NCI-H1417 (cell line): ENCODE measurements around the gene LACC1.
A peak's percentile ranks its signal among the peaks of the same experiment; 100 is the strongest.

Source experiments
- DNase-seq, 3 experiments: peaks; one replicate each; lab custom pipeline; 2025; lab: John Stamatoyannopoulos, UW

Gene LACC1

GRCh38 chr13:43884222-43884621 is 4.5 kb downstream of the LACC1 start:
- DNase-seq, result no peak

GRCh38 chr13:43894438-43894837 is 14.7 kb downstream of the LACC1 start:
- DNase-seq, result no peak

- no peak for DNase-seq
Observed at GRCh38 chr13:43895940-43896339, 16.2 kb downstream of the LACC1 start.

GRCh38 chr13:43905435-43906031 is 25.8 kb downstream of the LACC1 start:
- DNase-seq, result peak; percentile 25 to 80 (median 65)

GRCh38 chr13:43908156-43909126 is 28.7 kb downstream of the LACC1 start:
- peak; percentile 9 to 69 (median 39) for DNase-seq

DNA sequence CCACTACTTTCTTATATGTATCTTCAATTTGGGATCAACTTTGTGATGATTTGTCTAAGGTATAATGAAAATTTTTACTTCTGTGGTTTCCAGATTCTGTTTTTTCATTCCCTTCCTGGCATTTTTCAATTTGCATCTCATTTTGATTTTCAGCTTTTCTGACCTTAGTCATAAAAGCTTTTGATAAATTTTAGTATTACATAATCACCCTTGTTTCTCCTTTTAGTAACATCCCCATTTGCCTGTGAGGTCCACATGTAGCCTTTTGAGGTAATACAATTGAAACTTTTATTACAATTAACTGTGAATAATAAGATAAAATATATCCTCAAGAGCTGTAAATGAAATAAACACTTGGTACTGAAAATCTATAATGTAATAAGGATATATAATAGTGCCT is 31.2 kb downstream of the LACC1 start:
- no peak for DNase-seq

DNA sequence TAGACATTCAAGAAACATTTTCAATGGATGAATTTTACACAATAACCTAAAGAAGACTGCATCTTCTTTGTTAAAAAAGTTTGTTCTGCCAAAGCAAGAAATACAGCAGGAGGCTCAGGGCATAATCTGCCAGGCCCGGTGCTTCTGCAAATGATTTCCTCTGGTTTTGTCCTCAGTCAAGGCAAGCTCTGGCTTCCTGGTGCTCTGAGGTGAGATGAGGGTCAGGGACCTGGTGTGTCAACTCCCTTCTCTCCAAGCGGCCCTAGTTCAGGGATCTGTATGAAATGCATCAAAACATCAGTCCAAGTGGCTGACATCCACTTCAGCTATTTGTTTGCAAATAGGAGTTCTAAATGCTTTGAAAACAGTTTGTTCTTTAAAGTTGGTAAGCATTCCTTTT is 31.6 kb downstream of the LACC1 start:
- peak in 1 of 3 experiments; percentile 8 for DNase-seq

DNA sequence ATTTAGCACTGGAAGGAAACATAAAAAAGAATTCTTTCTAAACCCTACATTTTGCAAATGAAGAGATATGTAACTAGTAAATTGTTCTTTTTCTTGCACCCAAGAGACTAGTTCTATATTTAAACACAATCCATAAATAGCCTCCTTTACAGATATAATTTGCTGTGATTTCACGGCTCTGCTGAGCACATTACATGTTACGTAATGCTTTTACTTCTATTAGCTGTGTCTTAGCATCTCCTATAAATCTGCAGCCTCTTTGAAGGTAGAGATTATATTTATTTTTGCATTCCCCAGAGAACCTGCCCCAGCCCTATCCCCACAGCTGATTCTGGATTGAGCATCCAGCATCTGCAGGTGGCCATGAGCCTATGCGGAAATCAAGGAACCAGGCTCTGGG is 32.2 kb downstream of the LACC1 start:
- no peak for DNase-seq

- DNase-seq, result no peak
Observed at GRCh38 chr13:43915451-43915850, 35.7 kb downstream of the LACC1 start.

DNA sequence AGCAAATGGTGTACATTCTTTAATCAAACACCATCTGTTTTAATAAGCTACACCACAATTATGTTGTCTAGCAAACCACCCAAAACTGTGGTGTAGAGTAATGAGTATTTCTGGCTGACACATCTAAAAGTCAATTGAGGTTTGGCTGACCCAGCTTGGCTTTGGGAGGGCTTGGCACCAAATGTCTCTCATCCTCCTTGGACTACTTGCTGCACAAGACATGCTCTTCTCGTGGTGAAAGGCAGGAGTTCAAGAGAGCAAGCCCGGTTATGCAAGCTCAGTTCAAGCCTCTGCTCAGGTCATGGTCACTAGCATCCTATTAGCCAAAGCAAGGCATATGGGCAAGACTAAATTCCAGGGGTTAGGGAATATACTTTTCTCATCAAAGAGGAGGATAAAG is 37.1 kb downstream of the LACC1 start:
- no peak for DNase-seq

GRCh38 chr13:43918636-43919035 is 38.9 kb downstream of the LACC1 start:
- DNase-seq, result no peak

- no peak for DNase-seq
Observed at GRCh38 chr13:43920965-43921674, 41.4 kb downstream of the LACC1 start.

- no peak for DNase-seq
Observed at GRCh38 chr13:43924549-43925245, 45.0 kb downstream of the LACC1 start.

GRCh38 chr13:43929947-43930346 is 50.2 kb downstream of the LACC1 start:
- DNase-seq, result no peak

GRCh38 chr13:43933378-43933777 is 53.7 kb downstream of the LACC1 start:
- DNase-seq, result no peak

DNA sequence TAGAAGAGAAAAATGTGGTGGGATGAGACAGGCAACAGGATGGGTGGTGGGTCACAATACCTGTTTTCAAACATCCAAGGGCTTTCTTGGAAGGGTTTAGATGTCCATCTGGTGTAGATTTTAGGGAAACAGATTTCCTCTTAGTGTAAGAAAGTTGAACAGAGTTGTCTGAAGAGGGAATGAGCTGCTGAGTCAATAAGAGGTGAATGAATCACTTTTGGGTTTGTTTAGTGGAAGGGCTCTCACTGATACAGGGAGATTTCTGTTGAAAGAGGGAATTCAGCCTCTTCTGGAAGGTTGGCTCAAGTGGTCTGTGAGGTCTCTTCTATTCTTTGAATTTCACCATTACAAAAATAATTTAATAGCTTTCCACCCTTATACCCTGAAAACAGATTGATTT is 54.6 kb downstream of the LACC1 start:
- DNase-seq, result no peak

DNA sequence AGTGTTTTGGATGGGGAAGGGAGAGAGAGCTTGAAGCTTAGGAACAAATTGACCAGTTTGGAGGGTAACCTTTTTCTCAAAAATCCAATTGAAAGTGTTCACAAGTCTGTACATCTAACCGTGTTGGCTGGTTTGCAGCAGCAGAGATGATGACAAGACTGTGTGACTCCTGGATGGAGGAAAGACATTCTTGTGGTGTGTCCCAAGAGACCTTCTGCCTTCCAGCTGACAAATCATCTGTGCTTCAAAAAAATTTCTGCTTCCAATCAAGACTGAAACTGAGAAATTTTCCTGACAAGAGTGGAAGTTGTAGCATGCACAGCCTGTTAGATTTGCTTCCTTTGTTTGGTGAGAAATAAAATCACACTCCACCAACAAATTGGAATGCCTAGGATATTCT is 56.2 kb downstream of the LACC1 start:
- no peak for DNase-seq

- DNase-seq, result peak in 2 of 3 experiments; percentile 11 to 63
Observed at GRCh38 chr13:43936647-43937046, 56.9 kb downstream of the LACC1 start.

DNA sequence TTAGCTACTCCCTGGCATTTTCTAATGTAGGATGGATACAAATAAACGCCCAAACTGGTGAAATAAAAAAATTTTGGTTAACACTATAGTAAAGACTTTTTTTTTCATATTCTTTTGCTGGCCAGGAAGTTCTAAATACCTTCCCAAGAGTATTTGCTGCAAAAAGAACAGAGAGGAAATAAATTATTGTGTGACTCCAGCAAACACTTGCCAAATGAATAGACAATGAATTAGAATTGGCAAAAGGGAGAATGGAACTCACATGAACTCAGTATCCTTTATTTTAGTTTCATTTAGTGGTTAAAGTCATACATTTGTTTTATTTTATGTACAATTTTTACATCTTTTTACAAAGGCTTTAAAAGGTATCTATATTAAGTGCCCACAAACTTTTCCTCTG is 58.1 kb downstream of the LACC1 start:
- DNase-seq, result no peak

GRCh38 chr13:43938449-43938848 is 58.7 kb downstream of the LACC1 start:
- DNase-seq, result no peak

DNA sequence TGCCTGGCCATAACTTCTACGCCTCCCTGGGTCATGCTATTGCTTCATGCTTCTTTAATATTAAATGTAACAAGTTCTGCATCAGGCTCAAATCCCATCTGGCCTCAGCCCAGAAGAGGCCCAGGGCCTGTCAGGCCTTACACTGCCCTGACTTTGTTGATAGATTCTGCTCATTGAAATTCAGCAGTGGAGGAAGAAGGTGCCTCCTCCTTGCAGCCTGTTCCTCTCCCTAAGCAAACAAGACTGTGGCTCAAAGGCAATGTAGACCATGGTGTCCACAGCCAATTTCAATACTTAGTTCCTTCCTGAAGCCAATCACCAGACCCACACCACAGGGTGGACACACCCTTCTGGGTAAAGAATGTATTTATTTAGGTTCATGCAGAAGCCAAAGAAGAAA is 59.4 kb downstream of the LACC1 start:
- no peak for DNase-seq

DNA sequence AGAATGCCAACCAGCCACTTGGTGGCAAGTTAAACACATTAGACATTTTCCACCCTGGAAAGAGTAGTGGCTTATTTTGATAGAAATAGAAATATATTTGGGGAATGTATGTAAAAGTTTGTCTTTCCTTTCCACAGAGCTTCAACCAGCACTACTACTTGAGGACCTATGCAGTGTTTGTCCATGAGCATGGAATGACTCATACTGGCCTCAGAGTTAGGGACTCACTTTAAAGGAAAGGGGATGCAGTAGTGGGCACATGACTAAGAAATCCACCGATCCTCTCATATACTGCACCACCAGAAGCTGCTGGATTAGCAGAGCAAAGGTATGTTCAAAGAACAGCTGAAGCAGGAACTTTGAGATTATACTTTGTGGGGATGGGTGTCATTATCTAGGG is 62.6 kb downstream of the LACC1 start:
- no peak for DNase-seq
